ENCODE measurements around the gene KIF26A.

The KIF26A gene

DNA sequence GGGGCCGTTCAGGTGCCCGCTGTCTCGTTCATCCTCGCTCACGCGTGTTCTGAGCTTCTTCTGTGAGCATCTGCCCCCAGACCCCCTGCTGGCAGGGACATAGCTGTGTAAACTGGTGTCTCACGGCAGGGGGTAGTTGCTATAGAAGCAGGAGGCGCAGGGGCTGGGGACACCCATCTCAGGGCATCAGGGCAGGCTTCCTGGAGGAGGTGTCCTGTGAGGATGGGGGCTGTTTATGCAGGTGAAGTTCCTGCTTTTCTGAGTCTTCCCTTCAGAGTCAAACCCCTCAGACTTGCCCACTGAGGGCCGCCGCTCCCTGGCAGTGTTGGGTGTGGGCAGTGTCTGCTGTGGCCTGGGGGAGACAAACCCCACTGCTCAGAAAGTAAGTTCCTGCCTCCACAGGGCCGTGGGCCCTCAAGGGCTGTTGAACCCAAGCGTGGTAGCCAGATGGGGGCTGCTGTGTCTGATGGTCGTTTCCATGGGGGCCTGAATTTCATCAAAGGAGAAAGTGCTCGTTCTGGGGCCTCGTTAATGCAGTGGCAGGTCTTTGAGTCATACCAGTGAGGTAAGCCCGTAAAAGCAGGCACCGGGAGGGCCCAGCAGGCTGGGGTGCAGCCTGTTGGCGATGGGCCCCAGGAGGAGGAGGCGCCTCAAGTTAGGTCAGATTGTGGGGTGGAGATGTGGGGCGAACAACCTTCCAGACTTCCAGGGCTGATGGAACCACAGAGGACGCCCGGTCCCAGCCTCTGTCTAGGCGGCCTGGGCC is 23.4 kb downstream of the KIF26A start:
- DNase-seq, result no peak

- no peak for DNase-seq
Observed at GRCh38 chr14:104162495-104162894, 24.1 kb downstream of the KIF26A start.

DNA sequence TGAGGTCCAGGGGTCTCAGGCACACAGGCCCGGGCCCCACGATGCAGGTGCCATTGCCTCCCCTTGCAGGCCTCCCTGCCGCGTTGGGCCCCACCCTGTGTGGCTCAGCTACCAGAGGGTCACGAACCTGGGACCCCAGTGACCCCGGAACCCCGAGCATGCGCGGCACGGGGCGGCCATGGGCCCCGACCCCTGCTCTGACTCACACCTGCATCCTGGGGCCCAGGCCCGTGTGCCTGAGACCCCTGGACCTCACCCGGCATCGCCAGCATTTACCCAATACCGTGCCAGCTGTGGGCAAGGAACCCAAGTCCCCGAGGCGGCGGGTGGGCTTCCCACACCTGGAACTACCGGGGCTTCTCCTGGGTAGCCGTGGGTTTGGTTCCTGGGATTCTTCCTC is 25.2 kb downstream of the KIF26A start:
- DNase-seq, result no peak

DNA sequence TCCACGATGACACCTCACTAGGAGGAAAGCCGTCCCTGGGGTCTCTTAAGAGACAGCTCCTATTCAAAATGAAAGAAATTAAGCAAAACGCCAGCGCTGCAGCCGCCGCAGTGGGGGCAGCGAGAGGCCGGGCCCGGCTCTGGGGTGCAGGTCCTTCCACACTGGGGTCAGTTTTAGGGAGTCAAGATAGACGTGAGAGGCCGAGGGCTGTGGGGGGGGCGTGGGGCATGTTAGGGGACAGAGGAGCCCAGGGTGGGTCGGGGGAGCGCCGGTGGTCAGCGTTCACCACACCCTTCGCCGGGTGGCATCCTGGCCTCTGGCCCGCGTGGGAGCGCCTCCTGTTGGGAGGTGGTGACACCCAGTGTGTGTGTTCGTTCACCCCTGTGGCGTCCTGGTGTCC is 25.7 kb downstream of the KIF26A start:
- no peak for DNase-seq

DNA sequence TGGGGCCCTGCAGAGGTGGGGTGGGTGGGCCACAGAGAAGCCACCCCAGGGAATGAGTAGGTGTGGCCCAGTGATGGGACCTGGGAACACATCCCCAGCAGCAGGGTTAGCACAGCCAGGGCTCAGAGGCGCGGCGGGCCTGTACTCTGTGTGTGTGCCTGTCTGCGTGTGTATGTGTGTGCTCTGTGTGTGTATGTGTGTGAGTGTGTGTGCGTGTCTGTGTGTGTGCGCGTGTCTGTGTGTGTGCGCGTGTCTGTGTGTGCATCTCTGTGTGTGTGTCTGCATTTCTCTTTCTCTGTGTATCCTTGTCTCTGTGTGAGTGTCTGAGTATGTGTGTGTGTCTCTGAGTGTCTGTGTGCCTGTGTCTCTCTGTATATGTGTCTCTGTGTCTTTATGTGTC is 26.1 kb downstream of the KIF26A start:
- DNase-seq, result no peak

DNA sequence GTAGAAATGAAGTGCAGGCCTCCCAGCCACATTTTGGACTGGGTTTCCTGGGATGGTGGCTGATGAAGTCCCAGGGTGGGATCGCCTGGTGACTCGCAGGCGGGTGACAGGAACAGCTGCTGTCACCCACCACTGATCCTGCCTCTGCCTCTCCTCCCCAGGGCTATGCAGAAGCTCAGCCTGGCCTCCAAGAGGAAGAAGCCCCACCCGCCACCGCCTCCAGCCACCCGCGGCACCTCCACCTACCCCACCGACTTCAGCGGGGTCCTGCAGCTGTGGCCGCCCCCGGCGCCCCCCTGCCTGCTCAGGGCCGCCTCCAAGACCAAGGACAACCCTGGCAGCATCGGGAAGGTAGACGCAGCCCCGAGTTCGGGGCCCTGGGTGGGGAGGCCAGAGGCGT is 28.3 kb downstream of the KIF26A start:
- no peak for DNase-seq

GRCh38 chr14:104168603-104169002 is 30.2 kb downstream of the KIF26A start:
- DNase-seq, result no peak

DNA sequence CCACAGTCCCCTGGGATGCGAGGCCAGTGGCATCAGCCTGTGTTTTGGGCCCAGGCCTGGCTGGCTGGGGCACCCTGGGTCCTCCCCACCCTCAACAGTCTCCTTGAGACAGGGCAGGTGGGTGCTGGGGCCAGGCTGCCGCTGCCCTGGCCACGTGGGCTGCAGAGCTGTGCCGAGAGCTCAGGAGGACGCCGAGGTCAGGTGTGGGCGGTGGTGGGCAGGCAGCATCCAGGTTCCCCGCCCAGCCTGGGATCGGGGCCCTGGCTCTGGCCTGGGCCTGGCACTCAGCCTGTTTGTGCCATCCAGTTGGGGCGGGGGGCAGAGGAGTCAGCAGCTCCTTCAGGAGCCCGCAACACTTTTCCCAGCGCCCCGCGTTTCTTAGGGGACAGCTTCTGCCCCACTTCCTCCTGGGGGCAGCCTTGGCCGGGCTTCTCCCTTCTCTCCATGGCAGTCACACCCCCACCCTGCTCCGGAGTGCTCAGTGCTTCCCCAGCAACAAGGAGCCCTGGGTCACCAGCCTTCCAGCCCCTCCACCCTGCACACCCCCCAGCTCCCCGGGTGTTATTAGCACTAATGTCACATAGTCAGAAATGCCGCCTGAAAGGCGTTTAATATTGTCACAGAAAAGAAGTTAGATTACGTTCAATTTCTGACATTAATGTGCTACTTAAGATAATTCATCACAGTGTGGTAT is 30.8 kb downstream of the KIF26A start:
- DNase-seq, result no peak

GRCh38 chr14:104169699-104170479 is 31.5 kb downstream of the KIF26A start:
- no peak for DNase-seq

DNA sequence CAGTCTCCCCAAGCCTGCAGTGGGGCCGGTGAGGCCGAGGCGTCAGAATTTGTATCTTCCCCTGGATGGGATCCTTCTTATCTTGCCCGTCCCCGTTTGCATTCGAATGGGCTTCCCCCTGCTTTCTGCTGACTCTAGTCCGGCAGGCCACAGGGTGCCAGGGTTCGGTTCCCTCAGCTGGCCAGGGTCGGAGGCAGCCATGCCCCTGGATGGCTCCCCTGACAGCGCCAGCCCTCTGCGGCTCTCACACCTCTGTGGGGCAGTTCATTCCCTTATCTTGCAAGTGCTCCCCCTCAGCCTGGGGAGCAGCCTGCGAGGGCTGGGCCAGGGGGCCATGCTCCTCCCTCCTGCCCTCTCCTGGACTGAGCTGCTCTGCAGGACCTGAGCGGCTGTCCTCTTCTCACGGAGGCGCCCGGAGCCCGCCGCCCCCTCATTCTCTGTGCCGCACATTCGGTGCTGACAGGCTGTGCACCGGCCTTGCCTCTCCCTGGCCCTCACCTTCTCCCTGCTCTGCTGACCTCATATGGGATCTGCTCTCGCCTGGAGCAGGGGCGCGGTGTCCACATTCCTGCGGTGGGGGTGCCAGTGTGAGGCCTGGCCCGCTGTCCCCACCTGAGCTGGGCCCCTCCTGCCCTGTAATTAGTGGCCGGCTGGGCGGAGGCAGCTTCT is 32.8 kb downstream of the KIF26A start:
- DNase-seq, result no peak

DNA sequence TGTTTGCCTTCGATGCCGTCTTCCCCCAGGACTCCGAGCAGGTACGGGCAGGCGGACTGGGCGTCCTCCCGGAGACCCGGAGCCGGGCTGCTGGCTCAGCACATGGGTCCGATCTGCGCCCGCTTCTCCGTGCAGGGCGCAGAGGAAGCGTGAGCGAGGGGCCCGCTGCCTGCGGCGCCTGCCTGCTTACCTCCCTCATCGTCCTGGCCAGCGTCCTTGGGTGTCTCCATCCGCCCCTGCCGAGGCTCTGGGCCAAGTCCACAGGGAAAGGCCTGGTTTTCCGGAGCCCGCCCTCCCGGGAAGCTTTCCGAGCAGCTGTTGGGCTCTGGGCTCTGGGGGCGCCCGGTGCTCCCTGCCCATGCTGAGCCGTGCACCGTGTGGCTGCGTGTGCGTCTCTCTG is 33.5 kb downstream of the KIF26A start:
- DNase-seq, result no peak

DNA sequence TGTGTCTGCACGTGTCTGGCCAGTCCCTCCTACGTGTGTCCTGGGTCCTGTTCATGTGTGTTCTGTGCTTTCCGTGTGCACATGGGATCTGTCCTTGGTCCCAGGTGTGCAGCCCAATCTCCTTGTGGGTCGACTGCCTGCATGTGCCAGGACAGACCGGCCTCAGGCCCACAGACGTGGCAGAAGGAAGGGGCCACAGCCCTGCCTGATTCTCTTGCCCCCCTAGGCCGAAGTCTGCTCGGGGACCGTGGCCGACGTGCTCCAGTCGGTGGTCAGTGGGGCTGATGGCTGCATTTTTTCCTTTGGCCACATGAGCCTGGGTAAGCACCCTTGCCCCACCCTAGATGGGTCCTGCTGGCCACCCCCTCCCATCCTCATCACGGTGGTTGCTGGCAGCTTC is 34.0 kb downstream of the KIF26A start:
- no peak for DNase-seq

DNA sequence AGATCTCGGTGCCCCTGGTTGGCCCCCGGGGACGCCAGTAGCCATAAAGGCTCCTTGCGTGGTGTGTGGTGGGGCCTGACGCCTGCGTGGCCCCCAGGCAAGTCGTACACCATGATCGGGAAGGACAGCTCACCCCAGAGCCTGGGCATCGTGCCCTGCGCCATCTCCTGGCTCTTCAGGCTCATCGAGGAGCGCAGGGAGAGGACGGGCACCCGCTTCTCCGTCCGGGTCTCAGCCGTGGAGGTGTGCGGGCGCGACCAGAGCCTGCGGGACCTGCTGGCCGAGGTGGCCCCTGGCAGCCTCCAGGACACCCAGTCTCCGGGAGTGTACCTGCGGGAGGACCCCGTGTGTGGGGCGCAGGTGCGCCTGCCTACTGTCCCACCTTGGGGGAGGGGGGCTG is 34.5 kb downstream of the KIF26A start:
- DNase-seq, result no peak

- no peak for DNase-seq
Observed at GRCh38 chr14:104174051-104174450, 35.7 kb downstream of the KIF26A start.

DNA sequence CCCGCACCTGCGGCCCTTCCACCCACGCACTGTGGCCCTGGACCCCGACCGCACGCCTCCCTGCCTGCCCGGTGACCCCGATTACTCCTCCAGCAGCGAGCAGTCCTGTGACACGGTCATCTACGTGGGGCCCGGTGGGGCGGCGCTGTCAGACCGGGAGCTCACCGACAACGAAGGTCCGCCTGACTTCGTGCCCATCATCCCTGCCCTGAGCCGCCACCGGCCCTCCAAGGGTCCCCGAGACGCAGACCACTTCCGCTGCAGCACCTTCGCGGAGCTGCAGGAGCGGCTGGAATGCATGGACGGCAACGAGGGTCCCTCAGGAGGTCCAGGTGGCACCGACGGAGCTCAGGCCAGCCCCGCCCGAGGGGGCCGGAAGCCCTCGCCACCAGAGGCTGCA is 36.7 kb downstream of the KIF26A start:
- DNase-seq, result no peak

- no peak for DNase-seq
Observed at GRCh38 chr14:104175811-104176210, 37.4 kb downstream of the KIF26A start.

DNA sequence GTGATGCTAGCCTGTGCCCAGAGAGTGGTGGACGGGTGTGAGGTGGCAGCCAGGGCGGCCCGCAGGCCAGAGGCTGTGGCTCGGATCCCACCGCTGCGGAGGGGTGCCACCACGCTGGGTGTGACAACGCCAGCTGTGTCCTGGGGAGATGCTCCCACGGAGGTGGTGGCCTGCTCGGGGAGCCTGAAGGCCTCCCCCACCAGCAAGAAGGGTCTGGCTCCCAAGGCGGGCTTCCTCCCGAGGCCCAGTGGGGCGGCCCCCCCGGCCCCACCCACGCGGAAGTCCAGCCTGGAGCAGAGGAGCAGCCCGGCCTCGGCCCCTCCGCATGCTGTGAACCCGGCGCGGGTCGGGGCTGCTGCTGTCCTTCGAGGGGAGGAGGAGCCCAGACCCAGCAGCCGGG is 38.2 kb downstream of the KIF26A start:
- DNase-seq, result no peak

GRCh38 chr14:104177411-104177810 is 39.0 kb downstream of the KIF26A start:
- no peak for DNase-seq

- DNase-seq, result no peak
Observed at GRCh38 chr14:104178279-104178678, 39.9 kb downstream of the KIF26A start.

DNA sequence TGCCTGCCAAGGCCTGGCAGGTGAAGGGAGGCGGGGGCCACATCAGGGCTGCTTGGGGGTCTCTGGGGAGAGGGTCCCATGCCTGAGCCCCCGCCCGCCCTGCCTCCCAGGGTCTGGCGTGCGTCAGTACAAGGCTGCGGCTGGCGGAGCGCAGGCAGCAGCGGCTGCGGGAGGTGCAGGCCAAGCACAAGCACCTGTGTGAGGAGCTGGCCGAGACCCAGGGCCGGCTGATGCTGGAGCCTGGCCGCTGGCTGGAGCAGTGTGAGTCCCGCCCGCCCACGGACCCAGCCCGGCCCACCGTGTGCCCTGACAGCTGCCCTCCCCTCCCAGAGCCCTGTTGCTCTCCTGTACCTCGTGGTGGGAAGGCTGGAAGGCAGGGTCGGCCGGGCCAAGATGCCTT is 40.7 kb downstream of the KIF26A start:
- DNase-seq, result no peak

DNA sequence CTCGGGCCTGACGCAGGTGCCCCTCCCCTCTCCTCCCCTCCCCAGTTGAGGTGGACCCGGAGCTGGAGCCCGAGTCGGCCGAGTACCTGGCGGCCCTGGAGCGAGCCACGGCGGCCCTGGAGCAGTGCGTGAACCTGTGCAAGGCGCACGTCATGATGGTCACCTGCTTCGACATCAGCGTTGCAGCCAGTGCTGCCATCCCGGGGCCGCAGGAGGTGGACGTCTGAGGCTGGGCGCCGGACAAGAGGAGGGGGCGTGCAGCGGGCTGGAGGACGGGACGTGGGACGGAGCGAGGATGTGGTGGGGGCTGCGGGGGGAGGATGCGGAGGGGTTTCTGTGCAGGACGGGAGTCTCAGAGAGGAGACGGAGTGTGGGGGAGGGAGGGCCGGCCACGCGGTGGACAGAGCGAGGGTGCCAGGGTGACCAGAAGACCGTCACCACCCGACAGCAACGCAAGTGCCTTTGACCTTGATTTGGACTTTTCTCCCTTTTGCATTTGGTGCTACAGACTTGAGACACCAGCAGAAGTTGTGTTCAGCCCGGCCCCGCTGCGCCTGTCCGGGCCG is 41.3 kb downstream of the KIF26A start:
- no peak for DNase-seq

GRCh38 chr14:104180561-104181165 is 42.3 kb downstream of the KIF26A start:
- no peak for DNase-seq
